ENCODE results near the gene SLC12A5.

GRCh38 chr20:45981261-45981660 lies 47.8 kb upstream of the SLC12A5 start:
- TF ChIP-seq CTCF (IDR thresholded peaks at IDR 0.05 in 4 of 5, conservative IDR thresholded peaks at IDR 0.05 in 1 of 5) (no peak), POLR2A (IDR thresholded peaks at IDR 0.05) (no peak)

Data from gastrocnemius medialis (tissue), 4 donors.